Activated CD4-positive, CD25-positive, alpha-beta regulatory T cell treated with anti-CD3 and anti-CD28 coated beads, Interleukin-2, amount 50 U/mL, for 24 hours (primary cell): ENCODE measurements around the gene ALDH2.
"Not testable (repeated sequence)": the region's sequence is repeated elsewhere in the genome, so short reads cannot be mapped to it uniquely, and the experiment has no call there.

Experiments used
- ATAC-seq, 2 donors: fragments of 150-1000 bp; cut with Tn5 transposase; one replicate each; pipeline ENCODE4 v1.10.0; 2021; ENCODE audit warnings: mild to moderate bottlenecking in 1 of 2, moderate library complexity in 1 of 2

The ALDH2 gene

GRCh38 chr12:111766608-111767361, at the start of gene ALDH2:
Gene ALDH2 (plus strand): TSS chr12:111766933. CDS start chr12:111766983, 50 bp downstream.
- peak; percentile 31 to 52 for ATAC-seq

- not testable (repeated sequence) for ATAC-seq
Observed at GRCh38 chr12:111719316-111719715, 47.4 kb upstream of the ALDH2 start.

GRCh38 chr12:111720457-111720856, 46.3 kb upstream of the ALDH2 start:
- no peak for ATAC-seq

GRCh38 chr12:111723646-111724360, 42.9 kb upstream of the ALDH2 start:
- ATAC-seq, result not testable (repeated sequence)

- no peak for ATAC-seq
Observed at GRCh38 chr12:111728795-111729194, 37.9 kb upstream of the ALDH2 start.

- ATAC-seq, result no peak
Observed at GRCh38 chr12:111730420-111730819, 36.3 kb upstream of the ALDH2 start.

GRCh38 chr12:111732786-111733185, 33.9 kb upstream of the ALDH2 start:
- ATAC-seq, result no peak

GRCh38 chr12:111733340-111733915, 33.3 kb upstream of the ALDH2 start:
- no peak for ATAC-seq

GRCh38 chr12:111739524-111739923, 27.2 kb upstream of the ALDH2 start:
- not testable (repeated sequence) for ATAC-seq

- no peak for ATAC-seq
Observed at GRCh38 chr12:111741235-111741812, 25.4 kb upstream of the ALDH2 start.

GRCh38 chr12:111745211-111745610, 21.5 kb upstream of the ALDH2 start:
- ATAC-seq, result no peak

GRCh38 chr12:111747333-111747732, 19.4 kb upstream of the ALDH2 start:
- ATAC-seq, result no peak

GRCh38 chr12:111748151-111748672, 18.5 kb upstream of the ALDH2 start:
- ATAC-seq, result no peak

- ATAC-seq, result no peak
Observed at GRCh38 chr12:111748867-111749266, 17.9 kb upstream of the ALDH2 start.

GRCh38 chr12:111749391-111749790, 17.3 kb upstream of the ALDH2 start:
- ATAC-seq, result no peak

- ATAC-seq, result no peak
Observed at GRCh38 chr12:111753144-111753881, 13.4 kb upstream of the ALDH2 start.

- no peak for ATAC-seq
Observed at GRCh38 chr12:111754671-111755070, 12.1 kb upstream of the ALDH2 start.

GRCh38 chr12:111756196-111756595, 10.5 kb upstream of the ALDH2 start:
- ATAC-seq, result no peak

GRCh38 chr12:111756681-111757080, 10.1 kb upstream of the ALDH2 start:
- ATAC-seq, result no peak

- no peak for ATAC-seq
Observed at GRCh38 chr12:111757361-111758119, 9.2 kb upstream of the ALDH2 start.

- ATAC-seq, result no peak
Observed at GRCh38 chr12:111758120-111758561, 8.6 kb upstream of the ALDH2 start.

GRCh38 chr12:111759271-111759670, 7.5 kb upstream of the ALDH2 start:
- ATAC-seq, result no peak
